Cerebellar cortex (tissue), 1 donor: ENCODE data around the gene MZF1.
A peak's percentile ranks its signal among the peaks of the same experiment; 100 is the strongest.
"Not testable (repeated sequence)": the region's sequence is repeated elsewhere in the genome, so short reads cannot be mapped to it uniquely, and the experiment has no call there.

Experiments
- DNase-seq: peaks from one replicate; pipeline ENCODE4 v3.0.0-alpha.2; 2015; ENCODE audit warnings: low spot score

The MZF1 gene

DNA sequence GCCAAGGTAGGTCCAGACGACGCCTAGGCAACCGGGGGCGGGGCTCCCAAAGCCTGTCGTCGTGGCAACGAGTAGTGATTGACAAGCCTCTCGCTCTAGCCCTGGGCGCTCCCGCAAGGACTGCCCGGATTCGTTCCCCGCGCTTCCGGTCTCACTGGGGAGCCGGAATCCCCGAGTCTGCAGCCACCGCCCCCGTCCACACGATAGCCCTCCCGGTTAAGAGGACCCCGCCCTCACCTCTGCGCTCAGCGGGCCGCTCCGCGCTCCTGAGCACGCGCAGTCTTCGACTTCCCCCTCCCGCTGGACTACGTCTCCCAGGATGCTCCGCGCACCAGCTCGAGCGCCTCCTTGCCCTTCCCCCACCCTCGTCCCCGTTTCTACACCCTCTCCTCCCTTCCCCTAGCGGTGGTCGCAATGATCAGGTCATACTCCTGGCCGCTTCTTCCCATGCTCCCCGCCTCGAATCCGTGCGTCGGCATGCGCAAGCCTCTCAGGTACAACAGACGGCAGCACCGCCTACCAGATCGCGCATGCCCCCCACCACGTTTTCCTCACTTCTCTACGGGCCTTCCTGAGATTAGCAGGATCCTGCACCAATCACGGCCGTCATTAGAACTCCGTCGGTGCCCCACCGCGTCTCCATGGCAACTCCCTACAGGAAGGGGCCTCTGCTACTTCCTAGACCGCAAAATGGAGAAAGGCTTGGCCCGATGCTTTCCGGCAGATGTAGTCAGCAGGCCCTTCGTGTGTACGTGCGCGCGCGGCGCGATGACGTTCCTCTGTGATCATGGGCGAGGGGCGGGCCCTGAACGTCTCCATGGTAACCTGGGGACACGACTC, at the start of gene MZF1:
Gene MZF1 (minus strand): TSS at position 518 of the 840 bp plus-strand sequence. CDS start 1,946 bp downstream, outside the sequence.
- peak; percentile 100 for DNase-seq

DNA sequence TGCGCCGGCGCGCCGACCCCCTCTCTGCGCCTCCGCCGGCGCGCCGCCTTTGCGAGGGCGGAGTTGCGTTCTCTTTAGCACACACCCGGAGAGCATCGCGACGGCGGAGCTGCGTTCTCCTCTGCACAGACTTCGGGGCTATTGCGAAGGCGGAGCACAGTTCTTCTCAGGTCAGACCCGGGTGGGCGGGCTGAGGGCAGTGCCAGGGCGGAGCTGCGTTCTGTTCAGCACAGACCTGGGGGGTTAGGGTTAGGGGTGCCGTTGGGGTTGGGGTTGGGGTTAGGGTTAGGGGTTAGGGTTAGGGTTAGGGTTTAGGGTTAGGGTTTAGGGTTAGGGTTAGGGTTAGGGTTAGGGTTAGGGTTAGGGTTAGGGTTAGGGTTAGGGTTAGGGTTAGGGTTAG, 34.1 kb upstream of the MZF1 start:
- DNase-seq: not testable (repeated sequence)

- not testable (repeated sequence) for DNase-seq
Measured at GRCh38 chr19:58606251-58606896, 33.2 kb upstream of the MZF1 start.

GRCh38 chr19:58586133-58586765, 13.1 kb upstream of the MZF1 start:
- no peak for DNase-seq

DNA sequence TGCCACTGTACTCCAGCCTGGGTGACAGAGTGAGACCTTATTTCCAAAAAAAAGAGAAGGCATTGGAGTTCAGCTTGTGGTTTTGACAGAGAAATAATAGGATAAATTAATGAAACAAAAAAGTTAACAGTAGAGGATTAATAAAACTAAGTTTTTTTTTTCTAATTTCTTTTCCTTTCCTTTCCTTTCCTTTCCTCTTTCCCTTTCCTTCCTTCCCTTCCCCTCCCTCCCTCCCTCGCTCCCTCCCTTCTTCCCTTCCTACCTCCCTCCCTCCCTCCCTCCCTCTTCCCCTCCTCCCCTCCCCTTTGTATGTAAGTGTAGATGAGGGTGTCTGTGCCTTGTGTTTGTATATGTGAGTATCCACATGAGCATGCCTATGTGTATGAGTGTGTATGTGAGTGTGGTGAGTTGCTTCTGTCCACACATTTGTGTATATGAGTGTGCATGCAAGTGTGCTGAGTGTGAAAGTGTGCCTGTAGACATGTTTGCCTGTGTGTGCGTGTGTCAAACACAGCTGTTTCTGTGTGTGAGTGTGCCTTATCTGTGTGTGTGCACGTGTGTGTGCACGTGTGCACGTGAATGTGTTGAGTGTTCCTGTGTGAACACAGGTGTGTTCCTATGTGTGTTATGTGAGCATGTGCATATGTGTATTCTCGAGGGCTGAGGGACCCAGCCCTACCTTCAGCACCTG, 12.5 kb upstream of the MZF1 start:
- DNase-seq: no peak

- DNase-seq: no peak
Measured at GRCh38 chr19:58584498-58585441, 11.6 kb upstream of the MZF1 start.

- no peak for DNase-seq
Measured at GRCh38 chr19:58582985-58583384, 9.8 kb upstream of the MZF1 start.

GRCh38 chr19:58581227-58582141, 8.3 kb upstream of the MZF1 start:
- peak; percentile 87 for DNase-seq

- DNase-seq: no peak
Measured at GRCh38 chr19:58579473-58580142, 6.5 kb upstream of the MZF1 start.

DNA sequence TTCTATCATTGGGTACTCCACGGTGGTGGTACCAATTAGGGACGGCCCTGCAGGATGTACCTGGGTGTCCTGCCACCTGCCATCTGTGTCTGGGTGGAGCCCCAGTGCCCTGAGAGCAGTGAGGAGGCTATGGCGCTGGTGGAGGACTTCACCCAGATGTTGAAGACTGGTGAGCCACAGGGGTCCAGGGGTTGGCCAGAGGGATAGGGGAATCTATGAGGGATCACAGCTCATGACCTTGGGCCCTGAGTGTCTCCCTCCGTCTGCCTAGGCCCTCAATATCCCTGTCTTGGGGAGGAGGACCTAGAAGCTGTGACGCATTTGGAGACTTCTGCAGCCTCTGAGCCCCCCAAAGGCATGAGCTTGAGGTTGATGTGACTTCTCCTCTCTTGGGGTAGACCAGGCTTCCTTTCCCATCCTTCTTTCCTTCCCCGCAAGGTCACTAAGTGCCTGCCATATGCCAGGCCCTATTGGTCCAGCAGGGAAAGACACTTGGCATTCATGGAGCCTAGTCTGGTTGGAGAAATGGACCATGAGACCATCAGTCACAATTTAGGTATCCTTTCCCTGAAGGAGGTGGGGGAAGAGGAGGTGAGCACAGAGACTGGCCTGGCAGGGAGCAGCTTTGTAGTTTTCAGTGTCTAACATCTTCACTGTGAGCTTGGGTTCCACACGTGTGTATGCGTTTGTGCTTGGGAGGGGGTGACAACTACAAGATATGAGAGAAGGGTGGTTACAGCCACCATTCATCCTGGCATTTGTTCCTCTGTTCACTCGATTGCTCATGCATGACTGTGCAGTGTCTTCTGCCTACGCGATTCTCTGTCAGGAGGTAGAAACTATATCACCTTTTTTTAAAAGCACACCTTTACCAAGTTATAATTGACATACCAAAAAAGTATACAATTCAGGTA, 5.1 kb upstream of the MZF1 start:
- no peak for DNase-seq

- DNase-seq: not testable (repeated sequence)
Measured at GRCh38 chr19:58577581-58577980, 4.4 kb upstream of the MZF1 start.

DNA sequence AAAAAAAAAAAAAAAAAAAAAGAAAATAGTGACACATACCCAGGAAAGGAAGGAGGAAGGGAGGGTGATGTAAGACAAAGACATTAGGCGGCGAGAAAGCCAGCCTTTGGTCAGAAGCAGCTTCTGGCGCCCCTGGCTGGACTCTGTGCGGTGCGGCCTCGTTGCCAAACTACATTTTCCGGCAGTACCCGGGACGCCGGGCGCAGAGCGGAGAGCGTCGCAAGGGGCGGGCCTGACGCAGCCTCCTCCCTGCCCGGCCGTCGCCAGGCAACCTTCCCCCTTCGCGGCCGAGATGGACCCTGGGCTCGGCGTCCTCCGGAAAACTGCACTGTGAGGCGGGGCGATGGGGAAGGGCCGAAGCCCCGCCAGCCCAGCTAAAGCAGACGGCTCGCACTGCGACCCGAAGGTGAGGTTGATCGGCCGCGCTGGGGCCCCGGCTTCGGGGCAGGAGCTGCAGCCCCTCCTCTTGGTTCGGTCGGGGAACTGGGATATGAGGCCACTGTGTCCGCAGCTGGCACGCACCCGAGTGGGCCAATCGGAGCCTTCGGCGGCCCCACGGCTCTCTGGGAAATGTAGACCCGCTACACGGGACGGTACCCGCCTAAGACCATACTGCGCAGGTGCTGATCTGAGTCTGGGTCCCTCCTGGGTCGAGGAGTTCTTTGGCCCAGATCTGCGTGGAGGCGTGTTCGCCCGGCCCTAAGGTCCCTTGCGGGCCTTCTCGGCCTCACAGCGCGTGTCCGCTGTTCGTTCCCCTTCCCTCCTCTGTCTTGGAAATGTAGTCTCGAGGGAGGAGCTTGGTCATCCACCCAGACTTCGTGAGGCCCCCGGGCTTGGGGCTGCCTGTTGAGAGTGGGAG, 2.3 kb upstream of the MZF1 start:
- DNase-seq: peak; percentile 93

DNA sequence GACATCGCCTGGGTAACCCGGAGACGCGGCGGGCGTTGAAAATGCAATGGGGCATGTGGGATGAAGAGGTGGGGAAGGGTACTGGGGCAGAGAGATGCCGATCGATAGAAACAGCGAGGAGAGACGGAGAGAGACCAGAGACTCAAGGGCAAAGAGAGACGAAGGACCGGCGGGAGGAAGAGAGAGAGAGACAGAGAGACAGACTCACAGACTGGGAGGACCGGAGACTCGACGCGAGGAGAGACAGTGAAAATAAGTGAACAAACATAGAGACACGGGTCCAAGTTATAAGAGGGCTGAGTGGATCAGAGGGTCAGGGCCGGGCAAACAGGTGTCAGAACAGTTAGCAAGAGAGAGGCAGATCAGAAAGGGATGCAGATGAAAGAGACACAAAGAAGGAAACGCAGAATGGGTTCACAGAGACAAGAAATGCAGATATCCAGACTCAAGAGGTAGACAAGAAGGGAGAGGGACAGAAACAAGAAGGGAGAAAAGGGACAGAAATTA, 576 bp upstream of the MZF1 start:
- no peak for DNase-seq

DNA sequence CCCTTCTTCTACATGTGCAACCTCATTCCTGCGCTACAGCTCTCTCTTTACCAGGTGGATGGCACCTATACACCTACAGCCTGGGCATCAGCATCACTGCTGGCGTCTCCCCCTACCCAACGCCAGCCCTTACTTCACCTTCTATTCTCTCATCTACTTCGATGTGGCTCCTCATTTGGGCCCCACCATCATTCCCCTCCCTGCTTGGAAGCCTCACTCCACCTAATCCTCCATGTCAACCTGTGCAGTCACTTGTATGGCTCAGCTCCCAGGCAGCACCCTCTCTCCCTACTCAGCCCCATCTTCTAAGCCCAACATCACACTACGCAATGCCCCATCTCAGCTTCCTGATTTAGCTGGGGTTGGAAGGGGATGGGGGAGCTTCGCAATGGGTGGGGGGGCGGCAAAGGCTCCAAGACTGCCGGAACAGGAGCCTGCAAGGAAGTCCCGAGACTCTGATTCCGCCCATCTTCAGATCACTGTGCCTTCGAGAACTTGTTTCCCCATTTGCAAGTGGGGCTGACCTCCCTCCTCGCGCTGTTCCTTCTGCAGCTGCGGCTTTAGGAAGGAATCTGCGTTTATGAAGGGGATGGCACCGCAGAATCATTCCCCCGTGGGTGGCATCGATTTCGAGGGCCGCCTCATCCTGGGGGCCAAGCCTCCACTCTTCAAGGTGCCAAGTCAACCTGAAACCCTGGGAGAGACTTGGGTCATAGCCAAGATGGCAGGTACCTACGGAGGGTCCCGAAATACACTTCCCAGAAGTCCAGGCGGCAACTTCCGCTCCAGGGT, 913 bp downstream of the MZF1 start:
- DNase-seq: no peak

DNA sequence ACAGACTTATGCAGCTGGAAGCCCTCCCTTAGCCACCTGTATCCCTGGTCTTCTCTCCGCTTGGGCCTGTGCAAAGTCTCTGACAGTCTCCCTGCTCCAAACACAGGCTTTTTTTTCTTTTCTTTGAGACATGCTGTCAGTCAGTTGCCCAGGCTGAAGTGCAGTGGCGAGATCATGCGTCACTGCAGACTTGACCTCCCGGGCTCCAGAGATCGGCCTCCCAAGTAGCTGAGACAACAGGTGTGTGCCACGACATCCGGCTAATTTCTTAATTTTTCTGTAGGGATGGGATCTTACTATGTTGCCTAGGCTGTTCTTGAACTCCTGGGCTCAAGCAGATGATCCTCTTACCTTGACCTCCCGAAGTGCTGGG, 1.6 kb downstream of the MZF1 start:
- DNase-seq: no peak

DNA sequence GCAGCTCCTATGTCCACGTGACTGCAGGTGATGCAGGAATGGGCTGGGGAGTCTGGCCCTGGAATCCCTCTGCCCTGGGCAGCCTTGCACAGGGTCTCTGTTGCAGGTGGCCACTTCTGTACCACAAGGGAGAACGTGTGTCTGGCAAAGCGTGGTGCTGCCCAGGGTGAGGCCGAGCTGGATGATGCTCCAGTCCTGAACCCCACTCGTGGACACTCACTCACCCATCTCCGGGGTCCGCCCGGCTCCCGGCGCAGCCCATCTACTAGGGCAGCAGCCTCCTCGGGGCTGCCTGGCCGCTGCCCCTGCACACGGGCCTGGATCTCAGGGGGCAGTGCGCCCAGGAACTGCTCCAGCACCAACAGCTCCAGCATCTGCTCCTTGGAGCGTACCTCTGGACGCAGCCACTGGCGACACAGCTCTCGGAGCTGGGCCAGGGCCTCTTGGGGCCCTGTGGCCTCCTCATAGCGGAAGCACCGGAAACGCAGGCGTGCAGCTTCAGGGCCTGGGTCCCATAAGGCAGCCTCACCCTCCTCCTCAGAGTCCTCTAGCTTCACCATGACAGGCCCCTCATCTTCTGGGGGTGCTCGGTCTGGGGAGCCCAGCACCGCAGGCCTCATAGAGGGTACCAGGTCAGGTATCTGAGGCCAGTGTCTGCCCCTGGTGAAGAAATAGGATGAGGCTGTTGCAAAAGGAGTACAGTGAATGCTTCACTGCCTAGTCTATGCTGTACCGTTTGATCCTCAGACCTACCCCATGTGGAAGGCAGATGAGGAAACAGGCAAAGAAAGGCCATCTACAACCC, 2.2 kb downstream of the MZF1 start:
- DNase-seq: no peak
